IPS-20b (cell line): ENCODE data around the gene RABEP1.
A peak's percentile ranks its signal among the peaks of the same experiment; 100 is the strongest.

ENCODE experiments used
- H3K27ac ChIP-seq: one replicate; pipeline ENCODE4 v1.5.1; 2013; ENCODE audit warnings: low read length
- H3K27me3 ChIP-seq: 2 replicates; pipeline ENCODE4 v1.6.1; 2013; ENCODE audit warnings: mild to moderate bottlenecking, low read length, inconsistent platforms; ENCODE audit not compliant: insufficient read depth
- H3K36me3 ChIP-seq: 2 replicates; pipeline ENCODE4 v1.6.1; 2013; ENCODE audit warnings: low read depth, mild to moderate bottlenecking, inconsistent platforms, low read length, moderate library complexity; ENCODE audit not compliant: insufficient read depth
- H3K4me1 ChIP-seq: 2 replicates; pipeline ENCODE4 v1.6.1; 2013; ENCODE audit warnings: mild to moderate bottlenecking, control low read depth, inconsistent platforms, low read length, moderate library complexity; ENCODE audit not compliant: insufficient read depth
- H3K4me3 ChIP-seq: 2 replicates; pipeline ENCODE4 v1.5.1; 2013; ENCODE audit warnings: mild to moderate bottlenecking, low read length, inconsistent platforms
- H3K9ac ChIP-seq: 2 replicates; pipeline ENCODE4 v1.6.1; 2013; ENCODE audit warnings: low read depth, mild to moderate bottlenecking, inconsistent platforms, low read length, moderate library complexity
- H3K9me3 ChIP-seq: 2 replicates; pipeline ENCODE4 v1.6.1; 2013; ENCODE audit warnings: mild to moderate bottlenecking, low read depth, low read length, inconsistent platforms; ENCODE audit not compliant: insufficient read depth

Gene RABEP1

DNA sequence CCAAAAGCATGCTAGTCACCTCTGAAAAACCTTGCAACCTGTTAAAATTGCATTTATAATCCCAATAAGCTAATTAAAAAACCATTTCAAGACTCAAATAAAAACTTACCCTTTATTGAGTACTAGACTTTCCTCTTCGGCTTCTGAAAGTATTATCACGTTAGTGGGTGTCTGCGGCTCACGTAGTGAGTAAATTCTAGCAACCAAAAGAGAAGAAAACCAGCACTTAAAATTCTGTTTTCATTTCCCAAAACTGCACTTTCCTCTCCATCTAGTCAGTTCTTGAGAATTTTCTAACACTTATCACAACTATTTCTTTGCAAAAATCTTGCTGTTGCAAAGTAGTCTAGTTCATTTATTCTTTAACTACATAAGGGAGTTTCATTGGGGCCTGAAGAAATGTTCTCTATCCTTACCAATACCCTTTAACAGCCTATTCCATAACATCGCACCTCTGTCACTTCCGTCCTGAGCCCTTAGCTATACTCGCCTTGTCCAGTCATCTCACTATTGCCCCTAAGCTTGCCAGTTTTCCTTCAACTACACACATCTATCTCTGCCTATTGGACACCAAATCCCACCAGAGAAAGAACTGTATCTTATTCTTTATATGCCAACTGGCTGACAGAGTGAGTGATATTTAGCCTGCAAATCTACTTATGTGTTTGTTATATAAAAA is 128.6 kb downstream of the RABEP1 start:
- Histone ChIP-seq H3K9ac (no peak overlapping the region), H3K9me3 (no peaks in the 10 kb centered on the region), H3K36me3 (peaks cover 96% of the 10 kb centered on the region), H3K4me1 (no peaks in the 10 kb centered on the region), H3K27ac (no peak overlapping the region), H3K4me3 (no peak overlapping the region), H3K27me3 (no peaks in the 10 kb centered on the region)

DNA sequence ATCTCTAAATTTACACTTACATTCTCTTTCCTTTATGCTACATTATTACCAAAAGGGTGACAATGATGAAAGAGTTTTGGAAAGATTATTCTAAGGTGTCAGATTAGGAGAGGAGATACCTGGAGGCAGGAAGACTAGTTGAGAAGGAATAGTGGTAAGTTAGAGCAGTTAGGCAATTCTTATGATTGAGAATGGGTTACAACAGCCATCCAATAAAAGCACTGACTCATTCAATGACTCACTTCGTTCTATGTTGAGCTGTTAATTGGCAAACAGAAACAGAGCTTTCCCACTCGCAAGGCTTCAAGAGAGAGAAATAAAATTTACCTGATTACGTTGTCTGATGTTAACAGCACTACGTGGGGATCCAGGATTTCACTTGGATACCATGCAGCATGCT is 131.6 kb downstream of the RABEP1 start:
- no peaks in the 10 kb centered on the region for H3K27me3 ChIP-seq
- H3K36me3 ChIP-seq = peaks cover 83% of the 10 kb centered on the region
- no peak overlapping the region for H3K9ac ChIP-seq
- no peak overlapping the region for H3K27ac ChIP-seq
- H3K9me3 ChIP-seq = no peaks in the 10 kb centered on the region
- no peaks in the 10 kb centered on the region for H3K4me1 ChIP-seq
- H3K4me3 ChIP-seq = no peak overlapping the region

DNA sequence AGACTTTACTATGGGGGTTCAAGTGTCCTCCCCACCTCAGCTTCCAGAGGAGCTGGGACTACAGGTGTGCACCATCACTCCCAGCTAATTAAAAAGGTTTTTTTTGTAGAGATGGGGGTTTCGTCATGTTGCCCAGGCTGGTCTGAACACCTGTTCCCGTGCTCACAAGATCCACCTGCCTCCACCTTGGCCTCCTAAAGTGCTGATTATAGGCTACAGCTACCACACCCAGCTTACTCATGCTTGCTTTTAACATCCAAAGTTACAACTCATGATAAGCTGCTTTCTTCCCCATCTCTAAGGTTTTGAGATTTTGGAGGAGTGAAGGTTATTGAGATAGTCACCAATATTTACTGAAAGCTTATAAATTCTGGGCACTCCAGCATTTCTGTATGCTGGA is 134.8 kb downstream of the RABEP1 start:
- no peaks in the 10 kb centered on the region for H3K4me1 ChIP-seq

DNA sequence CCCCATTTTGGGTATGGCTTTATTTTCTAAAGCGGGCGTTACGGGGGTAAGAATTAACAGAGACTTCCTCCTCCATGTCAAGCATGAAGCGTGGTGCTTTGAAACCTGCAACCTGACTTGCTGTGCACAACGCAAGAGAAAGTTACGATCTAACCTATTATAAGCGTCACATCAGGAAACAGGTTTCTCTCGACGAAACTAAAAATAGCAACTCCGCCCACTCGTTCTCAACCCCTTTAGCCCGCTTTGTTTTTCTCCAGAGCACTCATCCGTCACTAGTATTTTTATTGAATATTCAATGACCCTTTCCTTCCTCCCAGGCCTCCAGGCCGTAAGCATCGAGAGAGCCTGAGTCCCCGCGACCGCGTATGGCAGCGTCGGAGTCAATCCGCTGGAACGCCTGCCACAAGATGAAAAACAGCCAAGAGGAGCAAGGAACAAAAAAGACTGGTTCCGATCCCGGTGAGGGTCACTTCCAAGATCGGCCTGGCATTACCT is 136.8 kb downstream of the RABEP1 start:
- Histone ChIP-seq H3K4me1 (no peaks in the 10 kb centered on the region), H3K9ac (peak overlapping the region; percentile 93), H3K4me3 (peak overlapping the region; percentile 100), H3K27ac (peak overlapping the region; percentile 82), H3K36me3 (peaks cover 60% of the 10 kb centered on the region), H3K9me3 (no peaks in the 10 kb centered on the region), H3K27me3 (no peaks in the 10 kb centered on the region)

More for the DNA sequence above, 134.8 kb downstream of the RABEP1 start:
- peak overlapping the region; percentile 9; the same call in 1 of the 2 replicates for H3K4me3 ChIP-seq
- no peak overlapping the region for H3K9ac ChIP-seq
- H3K27me3 ChIP-seq = no peaks in the 10 kb centered on the region
- H3K36me3 ChIP-seq = peaks cover 60% of the 10 kb centered on the region
- no peaks in the 10 kb centered on the region for H3K9me3 ChIP-seq
- H3K27ac ChIP-seq = no peak overlapping the region

DNA sequence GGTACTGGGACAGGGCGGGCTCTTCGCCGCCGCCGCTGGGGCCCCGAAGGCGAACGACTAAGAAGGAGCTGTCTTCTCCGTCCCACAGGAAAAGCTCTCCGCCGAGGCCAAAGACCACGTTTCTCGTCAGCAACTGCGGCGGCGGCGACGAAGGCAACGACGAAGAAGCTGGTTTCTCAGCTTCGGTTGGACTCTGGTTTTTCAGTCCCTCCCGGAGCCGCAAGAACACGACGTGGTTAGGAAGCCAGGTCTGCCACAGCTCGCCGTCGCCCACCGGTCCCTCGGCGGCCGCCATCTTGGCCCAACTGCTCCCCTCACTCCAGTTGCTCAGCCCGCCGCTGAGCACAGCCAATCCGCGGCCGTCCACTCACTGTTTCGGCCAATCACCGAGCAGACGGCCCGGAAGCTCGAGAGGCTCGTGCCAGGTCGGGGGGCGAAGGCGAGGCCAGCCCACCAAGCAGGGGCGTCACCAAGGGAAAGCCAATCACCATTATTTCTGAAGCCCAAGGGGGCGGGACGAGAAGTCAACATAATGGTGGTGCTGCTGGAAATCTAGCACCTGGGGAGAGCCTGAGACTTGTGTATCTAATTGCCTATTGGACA is 137.4 kb downstream of the RABEP1 start, which contains the start of gene NUP88:
Gene NUP88, minus strand, starts transcription at position 307 of the 603 bp plus-strand sequence. Its CDS starts 12 bp downstream, at position 295.
- Histone ChIP-seq H3K4me1 (no peaks in the 10 kb centered on the region), H3K27ac (peak within 1 kb of the TSS; percentile 96), H3K36me3 (peaks cover 60% of the 10 kb centered on the region), H3K27me3 (no peaks in the 10 kb centered on the region), H3K4me3 (peak within 1 kb of the TSS; percentile 100), H3K9ac (peak within 1 kb of the TSS; percentile 99), H3K9me3 (no peaks in the 10 kb centered on the region)

DNA sequence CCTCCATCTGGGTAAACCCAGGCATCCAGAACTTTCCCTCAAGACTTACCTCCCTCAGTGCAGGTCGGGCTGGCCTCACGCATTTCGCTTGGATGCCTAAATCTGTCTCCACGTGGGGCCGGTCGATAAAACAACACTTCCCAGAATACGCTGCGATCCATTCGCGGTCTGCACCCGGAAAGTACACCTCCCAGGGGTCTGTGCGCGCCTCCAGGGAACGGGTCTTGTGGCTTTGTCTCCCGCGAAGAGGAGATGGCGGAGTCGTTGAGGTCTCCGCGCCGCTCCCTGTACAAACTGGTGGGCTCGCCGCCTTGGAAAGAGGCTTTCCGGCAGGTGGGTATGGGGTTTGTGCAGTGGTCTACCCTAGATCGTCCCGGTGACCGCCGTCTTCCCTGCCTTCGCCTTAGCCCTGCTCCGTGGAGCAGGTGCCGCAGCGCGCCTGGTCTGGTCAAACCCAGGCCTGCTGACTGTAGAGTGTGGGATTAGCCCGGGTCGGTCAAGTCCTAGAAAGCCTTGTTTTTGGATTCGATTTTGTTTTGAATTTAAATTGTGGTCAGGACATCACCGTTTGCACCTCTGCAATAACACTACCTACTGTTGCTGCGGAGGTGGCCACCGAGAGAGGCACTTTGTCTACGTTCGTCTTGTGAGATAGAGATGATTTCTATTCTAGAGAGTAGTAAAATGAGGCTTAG is 138.0 kb downstream of the RABEP1 start, which contains the start of gene RPAIN:
Gene RPAIN, plus strand, starts transcription at position 224 of the 695 bp plus-strand sequence. Its CDS starts 29 bp downstream, at position 253.
- Histone ChIP-seq H3K4me1 (no peaks in the 10 kb centered on the region), H3K27ac (peak within 1 kb of the TSS; percentile 96), H3K36me3 (peaks cover 63% of the 10 kb centered on the region)

DNA sequence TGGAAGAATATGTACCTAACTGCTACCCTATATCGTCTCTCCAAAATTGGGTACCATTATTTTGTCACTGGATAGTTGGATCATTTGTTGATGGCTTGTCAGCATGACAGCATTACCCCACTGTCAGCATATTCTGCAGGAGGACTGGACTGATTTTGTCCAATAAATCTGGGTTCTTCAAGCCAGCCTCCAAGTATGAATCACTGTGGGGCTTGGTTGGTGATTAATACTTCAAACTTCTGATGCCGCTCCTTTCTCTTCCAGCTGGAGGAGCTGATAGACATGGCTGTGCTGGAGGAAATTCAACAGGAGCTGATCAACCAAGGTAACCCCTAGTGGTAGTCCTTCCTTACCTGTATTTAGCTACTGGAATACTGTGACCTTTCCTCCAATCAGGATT is 140.4 kb downstream of the RABEP1 start:
- Histone ChIP-seq H3K27ac (no peak overlapping the region), H3K27me3 (no peaks in the 10 kb centered on the region), H3K9me3 (no peaks in the 10 kb centered on the region), H3K36me3 (peaks cover 65% of the 10 kb centered on the region), H3K9ac (no peak overlapping the region), H3K4me3 (no peak overlapping the region), H3K4me1 (no peaks in the 10 kb centered on the region)

More for the DNA sequence above, 138.0 kb downstream of the RABEP1 start, which contains the start of gene RPAIN:
- Histone ChIP-seq H3K27me3 (no peaks in the 10 kb centered on the region), H3K9me3 (no peaks in the 10 kb centered on the region), H3K4me3 (peak within 1 kb of the TSS; percentile 100), H3K9ac (peak within 1 kb of the TSS; percentile 99)

DNA sequence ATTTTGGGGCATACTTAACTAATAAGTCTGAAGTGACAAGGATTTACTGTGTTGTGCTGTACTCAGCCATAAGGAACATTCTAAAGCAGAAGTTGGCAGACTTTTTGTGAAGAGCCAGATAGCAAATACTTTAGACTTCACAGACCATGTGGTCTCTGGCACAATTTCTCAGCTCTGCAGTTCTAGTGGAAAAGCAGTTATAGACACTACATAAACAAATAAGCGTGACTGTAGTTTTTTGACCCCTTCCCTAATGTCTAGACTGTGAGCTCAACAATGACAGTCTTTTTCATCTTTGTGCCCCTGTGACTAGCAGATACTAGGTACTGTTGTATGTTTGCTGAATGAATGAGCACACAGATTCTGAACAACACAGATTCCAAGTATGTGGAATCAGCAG is 142.8 kb downstream of the RABEP1 start:
- H3K27ac ChIP-seq = no peak overlapping the region
- H3K27me3 ChIP-seq = no peaks in the 10 kb centered on the region
- H3K36me3 ChIP-seq = peaks cover 88% of the 10 kb centered on the region
- no peaks in the 10 kb centered on the region for H3K4me1 ChIP-seq
- H3K4me3 ChIP-seq = no peak overlapping the region
- H3K9ac ChIP-seq = no peak overlapping the region
- no peaks in the 10 kb centered on the region for H3K9me3 ChIP-seq

DNA sequence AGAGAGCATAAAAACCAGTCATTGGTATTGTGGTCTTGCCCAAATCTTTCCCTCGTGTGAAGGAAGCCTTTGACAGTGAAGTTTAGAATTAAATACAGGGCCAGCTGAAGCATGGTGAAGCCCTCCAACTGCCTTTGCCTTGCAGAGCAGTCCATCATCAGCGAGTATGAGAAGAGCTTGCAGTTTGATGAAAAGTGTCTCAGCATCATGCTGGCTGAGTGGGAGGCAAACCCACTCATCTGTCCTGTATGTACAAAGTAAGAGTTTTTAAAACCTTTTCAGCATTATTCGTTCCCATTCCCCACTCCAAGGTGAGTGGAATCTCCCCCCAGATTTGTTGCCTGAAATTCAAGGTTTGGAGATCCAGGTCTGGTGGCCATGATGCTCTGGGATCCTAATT is 143.7 kb downstream of the RABEP1 start:
- peaks cover 96% of the 10 kb centered on the region for H3K36me3 ChIP-seq

DNA sequence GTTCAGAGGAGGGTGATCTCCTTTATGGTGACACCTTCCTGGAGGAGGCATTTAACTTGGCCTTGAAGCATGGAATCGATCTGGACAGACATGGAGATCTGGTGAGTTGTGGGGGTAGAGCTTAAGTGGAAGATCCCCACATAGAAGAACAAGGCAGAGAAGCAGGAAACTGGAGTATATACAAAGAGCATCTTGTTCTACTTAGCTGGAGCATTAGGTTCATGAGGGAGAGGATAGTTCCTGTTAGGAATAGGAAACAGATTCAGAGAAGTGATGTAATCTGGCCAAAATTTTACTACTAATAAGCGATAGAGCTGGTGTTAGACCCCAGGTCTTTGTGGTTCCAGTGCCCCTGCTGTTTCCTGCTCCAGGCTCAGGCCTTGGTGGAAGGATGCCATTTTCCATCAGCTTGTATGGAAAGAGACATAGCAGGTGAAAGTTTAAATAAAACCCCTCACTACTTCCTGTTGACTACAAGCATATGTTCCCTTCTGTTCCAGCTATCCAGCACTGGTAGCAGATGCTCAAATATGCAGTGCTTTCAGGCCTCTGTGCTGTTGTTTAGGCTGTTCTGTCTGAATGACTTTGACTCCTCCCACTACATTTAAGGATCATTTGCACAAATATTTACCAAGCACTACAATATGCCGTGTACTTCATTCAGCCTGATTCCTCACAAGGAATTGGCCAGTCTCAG is 147.3 kb downstream of the RABEP1 start:
- Histone ChIP-seq H3K27ac (no peak overlapping the region), H3K4me3 (no peak overlapping the region), H3K36me3 (peaks cover 97% of the 10 kb centered on the region)

More for the DNA sequence above, 143.7 kb downstream of the RABEP1 start:
- Histone ChIP-seq H3K27me3 (no peaks in the 10 kb centered on the region), H3K9me3 (no peaks in the 10 kb centered on the region), H3K27ac (no peak overlapping the region), H3K9ac (no peak overlapping the region; the same call in 1 of the 2 replicates), H3K4me3 (no peak overlapping the region), H3K4me1 (no peaks in the 10 kb centered on the region)

DNA sequence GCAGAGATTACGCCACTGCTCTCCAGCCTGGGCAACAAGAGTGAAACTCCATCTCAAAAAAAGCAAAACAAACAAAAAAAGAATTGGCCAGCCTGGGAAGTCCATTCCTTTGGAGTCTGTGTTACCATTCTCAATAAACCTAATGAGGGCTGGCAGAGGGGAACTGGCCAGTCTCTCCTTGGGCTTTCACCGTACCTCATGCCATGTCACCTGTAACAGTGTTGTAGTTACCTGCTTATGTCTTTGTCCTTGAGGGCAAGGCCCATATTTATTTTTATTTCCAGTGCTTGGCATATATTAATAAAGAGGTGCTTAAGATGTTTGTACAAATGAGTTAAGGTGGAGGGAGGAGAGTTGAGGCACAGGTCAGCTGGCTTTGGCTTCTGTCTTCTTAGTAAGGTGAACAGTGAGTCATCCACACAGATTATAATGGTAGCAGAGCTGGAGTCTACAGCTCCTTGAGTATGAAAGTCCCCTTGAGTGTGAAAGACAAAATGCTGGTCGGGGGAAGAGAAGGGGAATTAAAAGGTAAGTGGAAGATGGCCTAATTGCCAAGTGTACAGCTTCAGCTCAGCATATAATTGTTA is 148.4 kb downstream of the RABEP1 start:
- Histone ChIP-seq H3K9me3 (no peaks in the 10 kb centered on the region), H3K4me3 (no peak overlapping the region), H3K4me1 (no peaks in the 10 kb centered on the region), H3K27me3 (no peaks in the 10 kb centered on the region), H3K9ac (no peak overlapping the region), H3K36me3 (peaks cover 97% of the 10 kb centered on the region), H3K27ac (no peak overlapping the region)

More for the DNA sequence above, 147.3 kb downstream of the RABEP1 start:
- Histone ChIP-seq H3K27me3 (no peaks in the 10 kb centered on the region), H3K4me1 (no peaks in the 10 kb centered on the region), H3K9ac (no peak overlapping the region), H3K9me3 (no peaks in the 10 kb centered on the region)
